DND-41 (cell line): Measurements from ENCODE around the gene MAP7D1.

Source experiments
- ATAC-seq: fragments of 200-7000 bp; cut with Tn5 transposase; 3 replicates; pipeline ENCODE4 v1.9.1; 2021; ENCODE audit warnings: low read depth; ENCODE audit not compliant: insufficient read depth
- DNase-seq: peaks from one replicate; pipeline ENCODE4 v3.0.0-alpha.2; 2020
- H2AFZ ChIP-seq: 2 replicates; pipeline ENCODE4 v1.6.0; 2012; ENCODE audit warnings: low read depth, low read length
- H3K27ac ChIP-seq: 2 replicates; pipeline ENCODE4 v1.5.1; 2012; ENCODE audit warnings: low read length, inconsistent platforms
- H3K27me3 ChIP-seq: fragments of 200-600 bp; sonication (generic); 2 replicates; pipeline ENCODE4 v1.6.0; 2012; ENCODE audit warnings: low read length, mild to moderate bottlenecking, inconsistent platforms; ENCODE audit not compliant: insufficient read depth, poor library complexity
- H3K36me3 ChIP-seq: 2 replicates; pipeline ENCODE4 v1.5.1; 2012; ENCODE audit warnings: low read length, inconsistent platforms; ENCODE audit not compliant: insufficient read depth
- H3K4me1 ChIP-seq: 2 replicates; pipeline ENCODE4 v1.5.1; 2012; ENCODE audit warnings: mild to moderate bottlenecking, low read length; ENCODE audit not compliant: insufficient read depth
- H3K4me2 ChIP-seq: 2 replicates; pipeline ENCODE4 v1.6.0; 2012; ENCODE audit warnings: mild to moderate bottlenecking, moderate library complexity, low read length, inconsistent platforms; ENCODE audit not compliant: insufficient read depth
- H3K4me3 ChIP-seq, 2 experiments: fragments of 200-600 bp in 1 of 2; shearing (Covaris generic) in 1 of 2; 2 replicates each; pipeline ENCODE4 v1.5.1; 2012 to 2016; ENCODE audit warnings: inconsistent platforms in 2 of 2, low read length in 2 of 2, mild to moderate bottlenecking in 2 of 2, low read depth in 1 of 2, moderate library complexity in 1 of 2
- H3K79me2 ChIP-seq: 2 replicates; pipeline ENCODE4 v1.6.0; 2012; ENCODE audit warnings: low read length, inconsistent platforms; ENCODE audit not compliant: insufficient read depth
- H3K9ac ChIP-seq: 2 replicates; pipeline ENCODE4 v1.6.0; 2012; ENCODE audit warnings: low read depth, mild to moderate bottlenecking, inconsistent platforms, low read length, moderate library complexity
- H3K9me3 ChIP-seq: 2 replicates; pipeline ENCODE4 v1.5.1; 2012; ENCODE audit warnings: low read length, moderate library complexity, mild to moderate bottlenecking, inconsistent platforms; ENCODE audit not compliant: insufficient read depth, severe bottlenecking
- H4K20me1 ChIP-seq: 2 replicates; pipeline ENCODE4 v1.6.0; 2012; ENCODE audit warnings: low read length; ENCODE audit not compliant: insufficient read depth
- CTCF ChIP-seq: IDR thresholded peaks from 2 replicates; pipeline ENCODE4 v1.5.1; 2012; ENCODE audit warnings: borderline replicate concordance, low read length, moderate library complexity, mild to moderate bottlenecking; ENCODE audit not compliant: poor library complexity, severe bottlenecking; ENCODE audit errors: extremely low read depth
- EZH2 ChIP-seq: IDR thresholded peaks from 3 replicates; pipeline ENCODE4 v1.6.1; 2012; ENCODE audit warnings: borderline replicate concordance, low read depth, mild to moderate bottlenecking, moderate library complexity, low read length, inconsistent platforms; ENCODE audit not compliant: severe bottlenecking

Gene MAP7D1

GRCh38 chr1:36199934-36200741 is 44.2 kb downstream of the MAP7D1 start:
- ATAC-seq (no peak), DNase-seq (no peak)
- no peaks in the 10 kb centered on the region for H3K79me2 ChIP-seq
- no peaks in the 10 kb centered on the region for H3K4me1 ChIP-seq
- H3K9me3 ChIP-seq: no peaks in the 10 kb centered on the region
- 0 out of 2 replicates have a peak overlapping the region, but pooled peaks have one; percentile 4 for H2AFZ ChIP-seq
- TF ChIP-seq EZH2: no peak
- no peak for TF ChIP-seq CTCF
- H3K36me3 ChIP-seq: no peaks in the 10 kb centered on the region
- no peak overlapping the region for H3K4me2 ChIP-seq
- H4K20me1 ChIP-seq: no peaks in the 10 kb centered on the region
- peaks cover 9% of the 10 kb centered on the region for H3K27me3 ChIP-seq
- no peak overlapping the region for H3K27ac ChIP-seq
- H3K9ac ChIP-seq: no peak overlapping the region
- H3K4me3 ChIP-seq: no peak overlapping the region

GRCh38 chr1:36203027-36203553 is 47.1 kb downstream of the MAP7D1 start:
- Histone ChIP-seq H3K27ac (no peak overlapping the region), H3K4me2 (no peak overlapping the region), H3K4me1 (no peaks in the 10 kb centered on the region), H2AFZ (no peak overlapping the region), H3K4me3 (no peak overlapping the region), H3K27me3 (peaks cover 9% of the 10 kb centered on the region), H3K79me2 (no peaks in the 10 kb centered on the region), H3K9ac (no peak overlapping the region), H3K36me3 (no peaks in the 10 kb centered on the region), H4K20me1 (no peaks in the 10 kb centered on the region), H3K9me3 (no peaks in the 10 kb centered on the region)
- ATAC-seq (no peak), DNase-seq (no peak)
- no peak for TF ChIP-seq EZH2
- TF ChIP-seq CTCF: no peak

GRCh38 chr1:36203554-36204346 is 47.8 kb downstream of the MAP7D1 start:
- DNase-seq (no peak), ATAC-seq (no peak)
- Histone ChIP-seq H2AFZ (no peak overlapping the region), H3K9ac (no peak overlapping the region), H4K20me1 (no peaks in the 10 kb centered on the region), H3K4me2 (no peak overlapping the region), H3K4me1 (no peaks in the 10 kb centered on the region), H3K36me3 (no peaks in the 10 kb centered on the region), H3K27me3 (peaks cover 9% of the 10 kb centered on the region), H3K4me3 (no peak overlapping the region), H3K27ac (no peak overlapping the region), H3K9me3 (no peaks in the 10 kb centered on the region), H3K79me2 (no peaks in the 10 kb centered on the region)
- TF ChIP-seq EZH2: no peak
- no peak for TF ChIP-seq CTCF
